PC-3 (cell line): ENCODE results near the gene CARD10. TPM values are rescaled to one million over a fixed set of nuclear protein-coding genes. Genes with fewer than 3 reads are reported as not detected.

Experiments used
- ATAC-seq: fragments of 200-7000 bp; cut with Tn5 transposase; 2 replicates; pipeline ENCODE4 v1.9.1; 2020; ENCODE audit warnings: mild to moderate bottlenecking, moderate library complexity
- BruUV-seq: library from RNA; stranded (reverse); fragments of 400-500 nt; replicated peaks from 2 replicates; lab custom pipeline; 2021; lab: Mats Ljungman, UMichigan
- CTCF ChIA-PET: fragments of 300-600 bp; sonication (Branson Sonifier 250); formaldehyde crosslinking; loops from one replicate; lab custom pipeline; 2022; ENCODE audit warnings: antibody characterized with exemption; lab: Charles Lee
- POLR2A ChIA-PET: fragments of 300-600 bp; sonication (Branson Sonifier 250); formaldehyde crosslinking; loops from one replicate; lab custom pipeline; 2022; ENCODE audit warnings: antibody characterized with exemption; ENCODE audit not compliant: unreplicated experiment; lab: Charles Lee
- DNase-seq: peaks from one replicate; pipeline ENCODE4 v3.0.0-alpha.2; 2015
- H2AFZ ChIP-seq: fragments of 300-600 bp; sonication (generic); 2 replicates; pipeline ENCODE4 v1.6.0; 2016; ENCODE audit warnings: antibody characterized with exemption, low read length
- H3F3A ChIP-seq: fragments of 300-600 bp; sonication (generic); one replicate; pipeline ENCODE4 v1.6.0; 2017; ENCODE audit warnings: antibody characterized with exemption, low read length, control low read depth, mild to moderate bottlenecking; ENCODE audit not compliant: unreplicated experiment
- H3K27ac ChIP-seq: fragments of 300-600 bp; sonication (generic); 2 replicates; pipeline ENCODE4 v1.5.1; 2016; ENCODE audit warnings: mild to moderate bottlenecking, low read length
- H3K27me3 ChIP-seq: fragments of 300-600 bp; sonication (generic); 2 replicates; pipeline ENCODE4 v1.6.1; 2016; ENCODE audit warnings: low read length, mixed read lengths
- H3K36me3 ChIP-seq: fragments of 300-600 bp; sonication (generic); 2 replicates; pipeline ENCODE4 v1.6.1; 2016; ENCODE audit warnings: low read depth, mixed run types, low read length, mixed read lengths
- H3K4me1 ChIP-seq: fragments of 300-600 bp; sonication (generic); 2 replicates; pipeline ENCODE4 v1.5.1; 2016; ENCODE audit warnings: low read length; ENCODE audit not compliant: insufficient read depth
- H3K4me2 ChIP-seq: fragments of 300-600 bp; sonication (generic); 2 replicates; pipeline ENCODE4 v1.6.0; 2016; ENCODE audit warnings: low read length
- H3K4me3 ChIP-seq: fragments of 300-600 bp; sonication (generic); 2 replicates; pipeline ENCODE4 v1.5.1; 2016; ENCODE audit warnings: mild to moderate bottlenecking, low read length, mixed read lengths
- H3K79me2 ChIP-seq: fragments of 300-600 bp; sonication (generic); 2 replicates; pipeline ENCODE4 v1.6.1; 2017; ENCODE audit warnings: low read length, mixed read lengths
- H3K9ac ChIP-seq: fragments of 300-600 bp; sonication (generic); 2 replicates; pipeline ENCODE4 v1.6.0; 2016; ENCODE audit warnings: mild to moderate bottlenecking, low read length
- H3K9me2 ChIP-seq: fragments of 300-600 bp; sonication (generic); replicated peaks from 2 replicates; pipeline ENCODE4 v1.6.1; 2016; ENCODE audit warnings: mixed run types, low read length, mixed read lengths
- H3K9me3 ChIP-seq: fragments of 300-600 bp; sonication (generic); 2 replicates; pipeline ENCODE4 v1.6.1; 2016; ENCODE audit warnings: low read length, mixed read lengths
- H4K20me1 ChIP-seq: fragments of 300-600 bp; sonication (generic); 2 replicates; pipeline ENCODE4 v1.6.1; 2016; ENCODE audit warnings: low read length, mixed read lengths
- CTCF ChIP-seq: fragments of 300-600 bp; sonication (generic); conservative IDR thresholded peaks from 2 replicates; pipeline ENCODE4 v1.5.1; 2017; ENCODE audit warnings: antibody characterized with exemption, low read depth, mild to moderate bottlenecking, low read length
- EZH2 ChIP-seq: fragments of 300-600 bp; sonication (generic); IDR thresholded peaks from one replicate; pipeline ENCODE4 v1.6.1; 2017; ENCODE audit warnings: antibody characterized with exemption, mild to moderate bottlenecking, low read length; ENCODE audit not compliant: unreplicated experiment
- EZH2phosphoT487 ChIP-seq: fragments of 300-600 bp; sonication (generic); IDR thresholded peaks from 2 replicates; pipeline ENCODE4 v1.6.1; 2018; ENCODE audit warnings: mild to moderate bottlenecking, antibody characterized with exemption, low read length, borderline replicate concordance
- intact Hi-C: fragments of 100-400 bp; cut with micrococcal nuclease; formaldehyde crosslinking; loops from 2 replicates; pipeline ENCODE4 v1.9.0; 2023
- total RNA-seq: library from RNA; depleted of rRNA; stranded (reverse); fragments of >200 nt; gene quantifications from 2 replicates; pipeline ENCODE4 v1.2.3, GENCODE V29; 2014

CARD10 gene
- total RNA-seq, 1 experiment from 2014 or later, result 20.7 TPM

GRCh38 chr22:37549704-37550059 is 30.5 kb upstream of the CARD10 start:
- CTCF ChIA-PET, result interaction anchor here (1.1 to 2.1 kb wide), 3 partner anchors 12 to 43 kb away, joined by 4 to 7 read pairs (median 5); no protein-coding TSS in a partner anchor
- Histone ChIP-seq H3K79me2 (no peaks in the 10 kb centered on the region), H3K36me3 (no peaks in the 10 kb centered on the region), H3F3A (no peaks in the 10 kb centered on the region), H3K4me1 (peaks cover 13% of the 10 kb centered on the region), H4K20me1 (no peaks in the 10 kb centered on the region), H2AFZ (no peak overlapping the region), H3K27me3 (no peaks in the 10 kb centered on the region), H3K4me3 (no peak overlapping the region), H3K9me2 (no peaks in the 10 kb centered on the region), H3K9ac (no peak overlapping the region), H3K27ac (no peak overlapping the region), H3K9me3 (no peaks in the 10 kb centered on the region), H3K4me2 (no peak overlapping the region)
- POLR2A ChIA-PET, result interaction anchor here (0.6 kb wide), 1 partner anchor 136 kb away, joined by 10 read pairs; no protein-coding TSS in a partner anchor
- no TSS peak for BruUV-seq
- TF ChIP-seq EZH2phosphoT487 (no peak), CTCF (peak; percentile 16; the same call in 1 of the 2 replicates), EZH2 (no peak)
- ATAC-seq, result peak; percentile 18; the same call in 1 of the 2 replicates
- no peak for DNase-seq
- intact Hi-C loops, result no loop called here

- H3K36me3 ChIP-seq, result no peaks in the 10 kb centered on the region
- no peaks in the 10 kb centered on the region for H3F3A ChIP-seq
- H3K27me3 ChIP-seq, result no peaks in the 10 kb centered on the region
- no peak overlapping the region for H3K4me3 ChIP-seq
- H3K9ac ChIP-seq, result no peak overlapping the region
- POLR2A ChIA-PET, result no interaction called here
- no peak overlapping the region for H2AFZ ChIP-seq
- ATAC-seq (no peak), DNase-seq (no peak)
- CTCF ChIA-PET, result no interaction called here
- H3K9me2 ChIP-seq, result no peaks in the 10 kb centered on the region
- TF ChIP-seq CTCF, result no peak
- no peak for TF ChIP-seq EZH2
- TF ChIP-seq EZH2phosphoT487, result no peak
- H4K20me1 ChIP-seq, result no peaks in the 10 kb centered on the region
- no peak overlapping the region for H3K27ac ChIP-seq
- no peaks in the 10 kb centered on the region for H3K79me2 ChIP-seq
- intact Hi-C loops, result no loop called here
- H3K4me2 ChIP-seq, result no peak overlapping the region
- BruUV-seq, result no TSS peak
- peaks cover 18% of the 10 kb centered on the region for H3K4me1 ChIP-seq
- H3K9me3 ChIP-seq, result no peaks in the 10 kb centered on the region
Observed at GRCh38 chr22:37547251-37547741, 28.1 kb upstream of the CARD10 start.

- Histone ChIP-seq H3K4me3 (no peak overlapping the region), H3K9ac (no peak overlapping the region), H3K4me1 (peaks cover 24% of the 10 kb centered on the region), H3K36me3 (no peaks in the 10 kb centered on the region), H3K27ac (no peak overlapping the region), H3F3A (no peaks in the 10 kb centered on the region), H3K27me3 (no peaks in the 10 kb centered on the region), H2AFZ (peak overlapping the region; percentile 51), H3K9me2 (no peaks in the 10 kb centered on the region), H4K20me1 (no peaks in the 10 kb centered on the region), H3K79me2 (no peaks in the 10 kb centered on the region), H3K4me2 (no peak overlapping the region), H3K9me3 (no peaks in the 10 kb centered on the region)
- no peak for TF ChIP-seq EZH2
- ATAC-seq (peak; percentile 29), DNase-seq (no peak)
- CTCF ChIA-PET, result interaction anchor here (1.1 to 1.7 kb wide), 2 partner anchors 15 to 46 kb away, joined by 5 to 6 read pairs; no protein-coding TSS in a partner anchor
- BruUV-seq, result no TSS peak
- POLR2A ChIA-PET, result interaction anchor here (0.6 kb wide), 1 partner anchor 13 kb away, joined by 11 read pairs; no protein-coding TSS in a partner anchor
- intact Hi-C loops, result no loop called here
Observed at GRCh38 chr22:37546437-37547250, 27.4 kb upstream of the CARD10 start.
